Right lobe of liver (tissue), 4 donors: ENCODE data around the gene MUSK.

ENCODE experiments used
- CTCF ChIP-seq, 4 donors: fragments of 200-600 bp in 3 of 4; fragments of 450-650 bp in 1 of 4; IDR thresholded peaks; one replicate each; pipeline versions ENCODE4 v1.5.1 to v1.8.0; 2016 to 2022; ENCODE audit warnings: antibody characterized with exemption in 4 of 4, mild to moderate bottlenecking in 2 of 4
- POLR2A ChIP-seq: fragments of 450-650 bp; IDR thresholded peaks from one replicate; pipeline ENCODE4 v1.6.1; 2017; ENCODE audit warnings: antibody characterized with exemption, mild to moderate bottlenecking
- donor health status: DM: no; HTN: no; CAD: no.
- donor health status: DM: no; HTN: no; CAD: no.
- donor health status: DM: no; HTN: yes; CAD: no.

- TF ChIP-seq CTCF (IDR thresholded peaks at IDR 0.05) (no peak), POLR2A (no peak)
Measured at GRCh38 chr9:110812886-110813285, 144.3 kb downstream of the MUSK start.
